Caco-2 (cell line): Measurements from ENCODE around the gene ELAVL1. TPM values are rescaled to one million over a fixed set of nuclear protein-coding genes. Genes with fewer than 3 reads are reported as not detected.

ENCODE experiments used
- BruUV-seq: library from RNA; stranded (reverse); fragments of 400-500 nt; replicated peaks from 2 replicates; lab custom pipeline; 2021; lab: Mats Ljungman, UMichigan
- CTCF ChIA-PET: fragments of 300-600 bp; sonication (Branson Sonifier 250); formaldehyde crosslinking; loops from one replicate; lab custom pipeline; 2022; ENCODE audit warnings: antibody characterized with exemption; lab: Charles Lee
- POLR2A ChIA-PET: fragments of 300-600 bp; sonication (Branson Sonifier 250); formaldehyde crosslinking; loops from one replicate; lab custom pipeline; 2022; ENCODE audit warnings: antibody characterized with exemption; lab: Charles Lee
- DNase-seq, 2 experiments: peaks; one replicate each; pipeline versions ENCODE4 v3.0.0 to v3.0.0-alpha.2; 2020 to 2022
- H3K27me3 ChIP-seq: replicated peaks from 2 replicates; pipeline ENCODE4 v1.6.0; 2011; ENCODE audit warnings: low read length; ENCODE audit not compliant: control insufficient read depth, insufficient read depth
- H3K36me3 ChIP-seq: 2 replicates; pipeline ENCODE4 v1.5.1; 2011; ENCODE audit warnings: low read length; ENCODE audit not compliant: control insufficient read depth, insufficient read depth
- H3K4me1 ChIP-seq: fragments of 250-450 bp; sonication (Bioruptor Pico); 2 replicates; pipeline ENCODE4 v1.5.1; 2020; ENCODE audit warnings: mild to moderate bottlenecking
- H3K4me3 ChIP-seq: 2 replicates; pipeline ENCODE4 v1.5.1; 2011; ENCODE audit warnings: low read depth, mild to moderate bottlenecking, control low read depth, low read length
- H3K9me3 ChIP-seq: fragments of 250-450 bp; sonication (Bioruptor Pico); 2 replicates; pipeline ENCODE4 v1.5.1; 2020; ENCODE audit warnings: mild to moderate bottlenecking, moderate library complexity
- H3K27ac Mint-ChIP-seq: one replicate; pipeline ENCODE4 v1.8.0; 2022; ENCODE audit warnings: mixed read lengths; ENCODE audit not compliant: unreplicated experiment
- H3K27me3 Mint-ChIP-seq: one replicate; pipeline ENCODE4 v1.8.0; 2022; ENCODE audit warnings: mixed read lengths; ENCODE audit not compliant: insufficient read depth, unreplicated experiment
- H3K36me3 Mint-ChIP-seq: one replicate; pipeline ENCODE4 v1.8.0; 2022; ENCODE audit warnings: mild to moderate bottlenecking, mixed read lengths; ENCODE audit not compliant: insufficient read depth, unreplicated experiment
- H3K4me1 Mint-ChIP-seq: one replicate; pipeline ENCODE4 v1.8.0; 2022; ENCODE audit warnings: low read depth, mixed read lengths; ENCODE audit not compliant: unreplicated experiment
- H3K4me3 Mint-ChIP-seq: one replicate; pipeline ENCODE4 v1.8.0; 2022; ENCODE audit warnings: mild to moderate bottlenecking, moderate library complexity, mixed read lengths; ENCODE audit not compliant: unreplicated experiment
- H3K9me3 Mint-ChIP-seq: one replicate; pipeline ENCODE4 v1.8.0; 2022; ENCODE audit warnings: mixed read lengths; ENCODE audit not compliant: unreplicated experiment
- intact Hi-C: fragments of 100-400 bp; cut with micrococcal nuclease; formaldehyde crosslinking; loops from one replicate; pipeline ENCODE4 v1.10.0; 2022; ENCODE audit not compliant: unreplicated experiment
- total RNA-seq: library from RNA; stranded (reverse); gene quantifications from 2 replicates; pipeline ENCODE4 v1.2.3, GENCODE V29; 2022
- TF ChIP-seq, protein P1 (sequence below), 2 experiments: fragments of 200-600 bp in 1 of 2; IDR thresholded peaks; 1 replicate in 1 of 2; 2 replicates in 1 of 2; pipeline versions ENCODE4 v1.5.1 to v1.8.0; 2011 to 2022; ENCODE audit warnings: antibody characterized with exemption in 1 of 2, control low read depth in 1 of 2, inconsistent platforms in 1 of 2, low read depth in 1 of 2, low read length in 1 of 2, mild to moderate bottlenecking in 1 of 2, moderate library complexity in 1 of 2; ENCODE audit not compliant: insufficient read depth in 1 of 2, severe bottlenecking in 1 of 2, unreplicated experiment in 1 of 2

ELAVL1 gene
- total RNA-seq, 1 experiment from 2014 or later, result 117 TPM

DNA sequence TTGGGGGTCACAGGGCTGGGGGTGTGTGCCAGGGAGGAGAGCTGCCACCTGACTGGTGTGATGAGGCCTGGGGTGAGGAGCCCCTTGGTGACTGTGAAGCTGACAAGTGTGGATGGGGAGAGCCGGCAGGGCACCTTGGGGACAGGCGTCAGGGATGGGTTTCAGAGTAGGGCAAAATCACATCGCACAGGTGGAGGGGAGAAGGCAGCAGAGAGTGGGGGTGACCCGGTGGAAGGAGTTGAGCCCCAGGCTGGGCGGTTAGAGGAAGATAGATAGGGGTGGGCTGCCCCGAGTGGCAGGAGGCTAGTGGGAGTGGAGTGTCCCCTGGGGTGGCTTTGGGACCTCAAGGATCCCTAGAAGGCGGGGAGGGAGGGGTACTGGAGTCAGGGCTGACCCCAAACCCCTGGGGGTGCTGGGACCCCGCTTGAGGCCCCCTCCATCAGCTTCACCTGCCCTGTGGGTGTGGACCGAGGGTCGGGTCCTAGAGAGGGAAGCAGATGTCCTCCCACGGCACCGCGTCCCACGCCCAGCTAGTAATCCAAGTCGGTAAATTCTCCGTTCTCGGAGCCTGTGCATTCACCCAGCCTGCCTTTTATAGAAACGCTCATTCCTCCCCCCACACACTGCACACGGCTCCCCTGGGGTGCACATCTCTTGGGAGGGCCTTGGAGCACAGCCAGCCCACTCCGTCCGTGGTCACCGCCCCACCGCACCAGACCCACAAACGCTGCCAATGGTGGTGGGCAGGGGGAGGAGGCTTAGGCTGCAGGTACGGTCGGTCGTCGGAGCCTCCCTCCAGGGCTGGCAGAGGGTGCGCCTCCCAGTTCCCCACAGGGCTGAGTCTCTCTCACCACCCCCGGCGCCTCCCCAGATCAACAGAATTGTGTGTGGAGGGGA, 81.9 kb downstream of the ELAVL1 start:
- peaks cover 54% of the 10 kb centered on the region for H3K36me3 Mint-ChIP-seq
- intact Hi-C loops, result no loop called here
- DNase-seq, result no peak
- no peaks in the 10 kb centered on the region for H3K9me3 Mint-ChIP-seq
- no peaks in the 10 kb centered on the region for H3K9me3 ChIP-seq
- BruUV-seq, result no TSS peak
- H3K4me1 ChIP-seq, result peaks cover 21% of the 10 kb centered on the region
- peaks cover 9% of the 10 kb centered on the region for H3K4me1 Mint-ChIP-seq
- no peaks in the 10 kb centered on the region for H3K27me3 Mint-ChIP-seq
- CTCF ChIA-PET, result no interaction called here
- H3K4me3 Mint-ChIP-seq, result no peak overlapping the region
- TF ChIP-seq, protein P1, sequence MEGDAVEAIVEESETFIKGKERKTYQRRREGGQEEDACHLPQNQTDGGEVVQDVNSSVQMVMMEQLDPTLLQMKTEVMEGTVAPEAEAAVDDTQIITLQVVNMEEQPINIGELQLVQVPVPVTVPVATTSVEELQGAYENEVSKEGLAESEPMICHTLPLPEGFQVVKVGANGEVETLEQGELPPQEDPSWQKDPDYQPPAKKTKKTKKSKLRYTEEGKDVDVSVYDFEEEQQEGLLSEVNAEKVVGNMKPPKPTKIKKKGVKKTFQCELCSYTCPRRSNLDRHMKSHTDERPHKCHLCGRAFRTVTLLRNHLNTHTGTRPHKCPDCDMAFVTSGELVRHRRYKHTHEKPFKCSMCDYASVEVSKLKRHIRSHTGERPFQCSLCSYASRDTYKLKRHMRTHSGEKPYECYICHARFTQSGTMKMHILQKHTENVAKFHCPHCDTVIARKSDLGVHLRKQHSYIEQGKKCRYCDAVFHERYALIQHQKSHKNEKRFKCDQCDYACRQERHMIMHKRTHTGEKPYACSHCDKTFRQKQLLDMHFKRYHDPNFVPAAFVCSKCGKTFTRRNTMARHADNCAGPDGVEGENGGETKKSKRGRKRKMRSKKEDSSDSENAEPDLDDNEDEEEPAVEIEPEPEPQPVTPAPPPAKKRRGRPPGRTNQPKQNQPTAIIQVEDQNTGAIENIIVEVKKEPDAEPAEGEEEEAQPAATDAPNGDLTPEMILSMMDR (IDR thresholded peaks at IDR 0.05; ENCODE audit: insufficient read depth in 1 of 2, low read depth in 1 of 2, low read length in 1 of 2, severe bottlenecking in 1 of 2, unreplicated experiment in 1 of 2), result no peak
- H3K4me3 ChIP-seq, result no peak overlapping the region
- no peaks in the 10 kb centered on the region for H3K27me3 ChIP-seq
- POLR2A ChIA-PET, result interaction anchor here (0.6 kb wide), 1 partner anchor 54 kb away, joined by 4 read pairs; no protein-coding TSS in a partner anchor
- no peaks in the 10 kb centered on the region for H3K36me3 ChIP-seq
- no peak overlapping the region for H3K27ac Mint-ChIP-seq

DNA sequence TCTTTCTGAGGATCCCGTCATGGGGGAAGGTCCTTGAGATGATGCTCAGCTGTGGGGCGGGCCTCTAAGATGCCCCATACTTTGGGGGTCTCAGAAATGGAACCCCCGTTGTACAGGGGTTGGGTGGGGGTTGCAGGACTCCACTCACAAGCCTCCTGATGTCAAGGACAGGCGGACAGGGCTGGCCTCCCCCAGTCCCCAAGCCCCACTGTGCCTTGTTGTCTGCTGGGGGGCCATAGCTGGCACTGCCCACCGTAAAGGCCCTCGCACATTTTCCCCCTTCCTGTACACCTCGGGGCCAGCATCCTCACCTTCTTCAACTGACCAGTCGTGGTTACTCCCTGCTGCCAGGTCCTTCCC, 82.6 kb downstream of the ELAVL1 start:
- CTCF ChIA-PET, result interaction anchor here (3.6 kb wide), 1 partner anchor 70 kb away, joined by 21 read pairs; no protein-coding TSS in a partner anchor
- Mint-ChIP-seq H3K27ac (no peak overlapping the region), H3K9me3 (no peaks in the 10 kb centered on the region), H3K36me3 (peaks cover 47% of the 10 kb centered on the region), H3K4me3 (no peak overlapping the region), H3K27me3 (no peaks in the 10 kb centered on the region), H3K4me1 (peaks cover 7% of the 10 kb centered on the region)
- TF ChIP-seq, protein P1 (IDR thresholded peaks at IDR 0.05; ENCODE audit: insufficient read depth in 1 of 2, low read depth in 1 of 2, low read length in 1 of 2, severe bottlenecking in 1 of 2, unreplicated experiment in 1 of 2), result no peak
- Histone ChIP-seq H3K4me1 (peaks cover 23% of the 10 kb centered on the region), H3K9me3 (no peaks in the 10 kb centered on the region), H3K36me3 (no peaks in the 10 kb centered on the region), H3K4me3 (no peak overlapping the region), H3K27me3 (no peaks in the 10 kb centered on the region)
- intact Hi-C loops, result no loop called here
- POLR2A ChIA-PET, result no interaction called here
- no TSS peak for BruUV-seq
- no peak for DNase-seq

DNA sequence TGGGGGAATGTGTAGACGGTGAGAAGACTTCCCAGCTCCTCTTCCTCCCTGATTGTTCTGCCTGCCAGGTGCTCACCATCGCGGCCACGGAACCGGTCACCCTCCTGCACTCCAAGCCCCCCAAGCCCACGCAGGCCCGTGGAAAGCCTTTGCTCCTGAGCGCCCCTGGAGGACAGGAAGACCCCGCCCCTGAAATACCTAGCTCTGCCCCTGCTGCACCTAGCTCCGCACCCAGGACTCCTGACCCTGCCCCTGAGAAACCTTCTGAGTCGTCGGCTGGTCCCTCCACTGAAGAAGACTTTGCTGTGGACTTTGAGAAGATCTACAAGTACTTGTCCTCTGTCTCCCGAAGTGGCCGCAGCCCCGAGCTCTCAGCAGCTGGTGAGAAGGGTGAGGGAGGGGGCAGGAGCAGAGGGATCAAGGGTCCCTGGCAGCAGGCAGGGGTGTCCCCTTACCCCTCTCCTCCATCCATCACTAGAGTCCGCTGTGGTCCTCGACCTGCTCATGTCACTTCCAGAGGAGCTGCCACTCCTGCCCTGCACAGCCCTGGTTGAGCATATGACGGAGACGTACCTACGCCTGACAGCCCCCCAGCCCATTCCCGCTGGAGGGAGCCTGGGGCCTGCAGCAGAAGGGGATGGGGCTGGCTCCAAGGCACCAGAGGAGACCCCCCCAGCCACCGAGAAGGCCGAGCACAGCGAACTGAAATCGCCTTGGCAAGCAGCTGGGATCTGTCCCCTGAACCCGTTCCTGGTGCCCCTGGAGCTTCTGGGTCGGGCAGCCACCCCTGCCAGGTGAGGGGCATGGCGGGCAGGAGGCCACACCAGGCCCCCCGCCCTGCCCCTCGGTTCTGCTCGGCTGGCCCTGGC, 83.2 kb downstream of the ELAVL1 start:
- BruUV-seq, result TSS peak; percentile 35
- TF ChIP-seq, protein P1 (IDR thresholded peaks at IDR 0.05; ENCODE audit: insufficient read depth in 1 of 2, low read depth in 1 of 2, low read length in 1 of 2, severe bottlenecking in 1 of 2, unreplicated experiment in 1 of 2), result no peak
- CTCF ChIA-PET, result interaction anchor here (3.6 kb wide), 1 partner anchor 69 kb away, joined by 21 read pairs; no protein-coding TSS in a partner anchor
- POLR2A ChIA-PET, result interaction anchor here (1.0 kb wide), 1 partner anchor 19 kb away, joined by 3 read pairs; no protein-coding TSS in a partner anchor
- H3K4me3 ChIP-seq, result no peak overlapping the region
- peaks cover 41% of the 10 kb centered on the region for H3K36me3 Mint-ChIP-seq
- no peaks in the 10 kb centered on the region for H3K9me3 ChIP-seq
- no peaks in the 10 kb centered on the region for H3K9me3 Mint-ChIP-seq
- DNase-seq, result no peak
- peaks cover 7% of the 10 kb centered on the region for H3K4me1 Mint-ChIP-seq
- no peaks in the 10 kb centered on the region for H3K27me3 Mint-ChIP-seq
- H3K27me3 ChIP-seq, result no peaks in the 10 kb centered on the region
- H3K36me3 ChIP-seq, result no peaks in the 10 kb centered on the region
- peaks cover 23% of the 10 kb centered on the region for H3K4me1 ChIP-seq
- no peak overlapping the region for H3K27ac Mint-ChIP-seq
- peak overlapping the region; percentile 24 for H3K4me3 Mint-ChIP-seq
- intact Hi-C loops, result no loop called here
